GM19239 (cell line): ENCODE measurements around the gene OSBPL10.

Experiments used
- DNase-seq: peaks from one replicate; pipeline ENCODE4 v3.0.0; 2011; ENCODE audit warnings: low spot score; ENCODE audit not compliant: insufficient read length
- FAIRE-seq: peaks from 2 replicates; lab custom pipeline; 2011; peaks lifted over from hg19 to GRCh38; lab: Jason Lieb, UNC

The OSBPL10 gene

DNA sequence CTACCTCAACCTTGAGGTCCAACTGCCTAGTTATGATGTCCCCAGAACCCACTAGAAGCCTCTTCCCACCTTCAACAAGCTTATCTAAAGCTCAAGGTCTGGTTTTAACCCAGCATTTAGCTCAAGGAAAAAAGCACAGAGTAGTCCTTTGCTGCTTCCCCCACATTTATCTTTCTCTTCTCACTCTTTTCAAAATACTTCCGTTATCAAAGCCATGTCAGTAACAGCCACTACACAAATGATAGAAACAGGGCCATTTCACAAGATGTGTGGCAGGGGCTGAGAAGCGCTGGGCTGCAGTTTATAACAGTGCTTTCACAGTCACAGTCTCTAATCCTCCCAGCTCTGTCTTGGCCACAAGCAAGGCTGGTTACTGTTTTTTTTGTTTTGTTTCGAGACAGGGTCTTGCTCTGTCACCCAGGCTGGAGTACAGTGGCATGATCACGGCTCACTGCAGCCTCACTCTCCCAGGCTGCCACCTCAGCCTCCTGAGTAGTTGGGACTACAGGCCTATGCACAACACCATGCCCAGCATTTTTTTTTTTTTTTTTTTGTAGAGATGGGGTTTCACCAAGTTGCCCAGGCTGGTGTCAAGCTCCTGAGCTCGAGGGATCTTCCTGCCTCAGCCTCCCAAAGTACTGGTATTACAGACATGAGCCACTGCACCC is 218.8 kb downstream of the OSBPL10 start:
- FAIRE-seq = no peak
- no peak for DNase-seq

- no peak for DNase-seq
- no peak for FAIRE-seq
Measured at GRCh38 chr3:31760654-31761053, 220.4 kb downstream of the OSBPL10 start.

DNA sequence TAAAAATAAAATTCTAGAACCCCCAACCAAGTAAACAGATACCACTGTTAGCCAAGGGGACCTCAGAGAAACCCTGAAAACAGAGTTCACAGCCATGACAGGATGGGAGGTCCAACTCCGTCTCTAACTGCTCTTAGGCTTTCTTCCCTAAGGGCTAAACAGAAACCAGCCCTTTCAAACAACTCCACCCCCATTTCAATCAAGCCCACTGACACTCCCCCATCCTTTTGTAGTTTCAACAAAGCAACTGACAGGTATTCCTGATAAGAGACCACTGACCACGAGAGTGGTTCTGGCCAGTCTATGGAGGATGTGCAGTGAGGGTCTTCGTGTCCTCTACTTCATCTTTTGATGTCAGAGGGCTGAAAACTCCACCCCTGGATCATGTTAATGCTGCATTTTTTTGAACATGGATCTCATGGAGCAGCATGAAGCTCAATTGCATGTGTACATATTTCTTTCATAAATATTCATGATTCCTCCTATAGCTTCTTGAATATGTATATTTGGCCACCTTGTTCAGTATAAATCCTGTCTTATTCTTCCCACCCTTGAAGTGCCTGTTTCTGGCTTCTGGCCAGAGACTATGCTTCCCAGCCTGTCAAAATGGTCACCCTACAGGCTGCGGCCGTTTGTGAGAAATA is 222.6 kb downstream of the OSBPL10 start:
- DNase-seq = no peak
- no peak for FAIRE-seq

GRCh38 chr3:31755926-31756658 is 225.0 kb downstream of the OSBPL10 start:
- DNase-seq (no peak), FAIRE-seq (peak; percentile 33)

DNA sequence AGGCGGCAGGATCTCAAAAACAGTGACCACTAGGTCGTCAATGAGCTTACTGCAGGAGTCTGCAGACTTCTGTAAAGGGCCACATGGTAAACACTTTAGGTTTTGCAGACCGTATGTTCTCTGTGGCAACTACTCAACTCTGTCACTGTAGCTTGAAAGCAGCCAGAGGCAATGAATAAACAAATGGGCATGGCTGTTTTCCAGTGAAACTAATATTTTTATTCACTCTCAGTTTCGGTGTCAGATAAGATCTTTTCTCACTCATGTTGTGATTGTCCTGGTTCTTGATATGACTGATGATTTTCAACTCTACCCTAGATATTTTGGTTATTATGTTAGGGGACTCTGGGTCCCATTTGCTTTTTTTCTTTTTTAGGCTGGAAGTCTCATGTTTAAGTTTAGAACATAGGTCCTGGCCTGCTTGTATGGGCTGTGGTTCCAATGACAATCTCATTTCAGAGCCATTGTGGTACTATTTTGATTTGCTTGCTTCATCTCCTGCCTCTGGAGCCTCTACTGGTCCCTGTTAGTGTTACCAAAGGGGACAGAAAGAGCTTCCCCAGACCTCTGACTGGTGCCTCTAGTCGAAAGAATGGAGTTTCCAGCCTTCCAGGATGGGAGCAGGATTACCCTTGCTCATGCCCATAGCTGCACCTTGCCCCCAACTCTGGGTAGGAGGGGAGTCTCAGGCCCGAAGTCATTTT is 226.3 kb downstream of the OSBPL10 start:
- DNase-seq (no peak), FAIRE-seq (peak; percentile 88)

GRCh38 chr3:31753050-31753425 is 228.0 kb downstream of the OSBPL10 start:
- DNase-seq (no peak), FAIRE-seq (no peak)

GRCh38 chr3:31752305-31753049 is 228.6 kb downstream of the OSBPL10 start:
- no peak for FAIRE-seq
- DNase-seq = no peak

DNA sequence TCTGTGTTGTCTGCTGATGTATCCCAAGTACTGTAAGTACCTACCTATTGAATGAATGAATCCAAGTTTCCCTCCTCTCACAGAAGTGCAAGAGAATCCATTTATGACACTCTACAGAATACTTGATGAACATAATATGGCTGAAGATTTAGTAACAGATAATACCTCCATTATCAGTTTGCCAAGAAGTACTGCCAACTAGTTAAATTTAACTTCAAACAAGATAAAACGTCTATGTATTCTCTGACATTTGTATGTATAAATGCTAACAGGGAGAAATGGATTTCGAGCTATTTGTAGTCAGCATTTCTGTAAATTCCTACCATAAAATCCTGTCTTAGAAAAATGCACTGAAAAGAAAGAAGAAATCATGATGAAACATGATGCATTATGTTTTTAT is 230.7 kb downstream of the OSBPL10 start:
- DNase-seq (no peak), FAIRE-seq (no peak)

GRCh38 chr3:31748933-31749295 is 232.1 kb downstream of the OSBPL10 start:
- no peak for FAIRE-seq

GRCh38 chr3:31748281-31748932 is 232.7 kb downstream of the OSBPL10 start:
- no peak for FAIRE-seq
- no peak for DNase-seq

More at GRCh38 chr3:31748933-31749295, 232.1 kb downstream of the OSBPL10 start:
- no peak for DNase-seq

- DNase-seq (no peak), FAIRE-seq (no peak)
Measured at GRCh38 chr3:31747785-31748184, 233.3 kb downstream of the OSBPL10 start.

GRCh38 chr3:31744913-31745312 is 236.1 kb downstream of the OSBPL10 start:
- DNase-seq (no peak), FAIRE-seq (no peak)

DNA sequence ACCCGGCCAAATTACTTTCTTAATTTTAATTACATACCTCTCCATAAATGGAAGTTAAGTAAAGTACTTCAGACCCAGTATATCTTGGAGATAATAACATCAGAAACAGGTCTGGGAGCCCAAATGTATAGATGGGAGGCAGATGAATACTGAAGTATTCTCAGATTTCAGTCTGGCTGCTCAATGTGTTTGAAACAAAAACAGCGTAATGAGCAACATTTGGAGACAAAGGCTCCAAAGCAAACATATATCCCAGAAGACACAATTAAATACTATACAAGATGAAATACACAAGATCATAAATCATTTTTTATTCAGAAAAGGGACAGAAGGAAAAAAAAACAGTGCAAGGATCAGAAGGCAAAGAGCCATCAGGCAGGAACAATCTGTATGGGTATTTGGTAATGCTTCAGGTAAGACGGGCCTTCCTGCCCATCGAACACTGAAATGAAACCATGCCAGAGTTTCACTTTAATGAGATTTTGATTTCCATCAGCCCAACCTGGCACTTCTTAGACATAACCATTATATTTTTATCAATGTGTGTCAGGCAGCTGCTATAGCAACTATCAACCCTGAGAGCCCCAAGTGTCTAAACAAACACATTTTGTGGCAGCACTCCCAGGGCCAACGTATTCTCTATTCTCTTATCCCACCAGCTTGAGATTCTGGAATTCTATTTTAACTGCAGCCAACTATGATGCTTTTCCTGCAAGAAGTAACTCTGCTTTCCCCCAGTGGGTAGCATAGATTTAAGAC is 237.6 kb downstream of the OSBPL10 start:
- no peak for FAIRE-seq
- no peak for DNase-seq

DNA sequence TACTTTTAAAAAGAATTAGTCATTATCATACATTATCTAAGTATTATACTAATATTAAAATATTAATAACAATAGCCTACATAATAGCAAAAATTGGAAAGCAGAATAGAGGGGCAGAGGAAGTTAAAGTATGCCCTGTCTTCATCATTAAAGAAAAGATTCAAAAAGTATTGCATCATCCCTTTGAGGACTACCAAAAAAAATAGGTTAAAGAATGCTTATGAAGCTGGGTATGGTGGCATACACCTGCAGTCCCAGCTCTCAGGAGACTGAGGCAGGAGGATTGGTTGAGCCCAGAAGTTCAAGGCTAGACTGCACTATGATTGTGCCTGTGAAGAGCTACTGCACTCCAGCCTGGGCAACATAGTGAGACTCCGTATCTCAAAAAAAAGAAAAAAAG is 240.7 kb downstream of the OSBPL10 start:
- no peak for FAIRE-seq

GRCh38 chr3:31738412-31738811 is 242.7 kb downstream of the OSBPL10 start:
- FAIRE-seq = no peak

More for the DNA sequence above, 240.7 kb downstream of the OSBPL10 start:
- DNase-seq = no peak

DNA sequence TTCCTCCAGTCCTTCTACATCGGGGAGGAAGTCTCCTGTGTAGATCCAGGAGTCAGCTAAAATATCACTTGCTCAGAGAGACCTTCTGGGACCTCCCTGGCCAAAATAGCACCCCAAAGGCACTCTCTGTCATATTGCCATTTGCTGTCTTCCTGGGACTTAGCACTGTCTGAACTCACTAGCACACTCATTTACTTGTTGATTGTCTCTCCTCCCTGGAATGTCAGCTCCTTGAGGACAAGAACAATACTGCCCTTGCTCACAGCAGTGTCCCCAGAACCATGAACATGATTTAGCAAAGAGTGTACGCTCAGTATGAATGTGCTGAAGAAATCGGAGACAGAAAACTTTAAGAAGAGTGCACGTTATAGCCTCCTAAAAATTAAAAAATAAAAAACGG is 245.4 kb downstream of the OSBPL10 start:
- no peak for FAIRE-seq
- DNase-seq = no peak

More at GRCh38 chr3:31738412-31738811, 242.7 kb downstream of the OSBPL10 start:
- DNase-seq = no peak

DNA sequence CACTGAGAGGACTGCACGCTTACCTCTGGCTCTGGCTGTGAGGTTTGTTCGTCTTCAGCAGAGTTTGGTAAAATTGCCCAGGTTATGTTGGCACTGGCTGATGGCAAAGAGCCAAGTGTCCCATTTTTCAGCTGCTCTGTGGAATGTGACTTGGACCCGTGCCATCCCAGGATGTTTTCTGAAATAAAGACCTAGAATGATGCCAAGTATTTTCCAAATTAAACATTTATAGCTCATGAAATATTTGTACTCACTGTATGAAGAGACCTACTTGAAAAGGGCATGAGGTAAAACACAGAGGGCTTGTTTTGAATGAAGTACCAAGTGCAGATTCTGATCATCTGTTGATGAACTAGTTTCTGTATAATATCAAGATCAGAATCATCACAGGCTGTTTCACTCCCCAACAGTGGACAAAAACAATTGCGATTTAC is 247.8 kb downstream of the OSBPL10 start:
- FAIRE-seq (no peak), DNase-seq (no peak)

DNA sequence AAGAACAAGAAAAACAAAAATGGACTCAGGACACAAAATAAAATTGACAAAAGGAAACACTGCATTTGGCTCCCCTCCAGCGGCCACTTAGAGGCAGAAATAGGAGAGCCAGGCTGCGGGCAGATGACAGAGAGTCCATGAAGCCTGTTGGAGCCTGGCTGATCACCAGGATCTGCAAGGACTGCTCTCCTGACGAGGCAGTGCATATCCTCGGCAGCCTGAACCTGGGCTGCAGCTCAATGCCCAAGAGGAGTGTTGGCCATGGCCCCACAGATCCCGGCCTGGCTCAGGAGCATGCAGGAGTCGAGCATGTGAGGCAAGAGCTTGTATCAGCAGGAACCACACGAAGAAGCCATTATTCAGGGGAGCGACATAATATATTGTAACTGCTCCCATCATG is 248.5 kb downstream of the OSBPL10 start:
- DNase-seq (no peak), FAIRE-seq (no peak)

DNA sequence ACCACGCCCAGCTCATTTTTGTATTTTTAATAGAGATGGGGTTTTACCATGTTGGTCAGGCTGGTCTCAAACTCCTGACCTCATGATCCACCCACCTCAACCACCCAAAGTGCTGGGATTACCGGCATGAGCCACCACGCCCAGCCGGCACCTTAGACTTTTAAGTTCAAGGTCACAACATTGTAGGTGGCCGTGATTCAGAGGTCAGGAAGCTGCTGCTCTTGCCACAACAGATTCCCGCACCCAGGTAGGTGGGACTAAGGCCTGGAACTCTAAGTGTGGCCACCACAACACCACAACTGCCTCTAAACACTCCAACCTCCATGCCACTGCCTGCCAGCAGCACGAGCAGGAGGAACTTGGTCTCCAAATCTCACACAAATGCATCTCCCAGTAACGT is 251.5 kb downstream of the OSBPL10 start:
- DNase-seq (no peak), FAIRE-seq (no peak)
